Caco-2 (cell line): Measurements from ENCODE around the gene SLC15A2. TPM values are rescaled to one million over a fixed set of nuclear protein-coding genes. Genes with fewer than 3 reads are reported as not detected.
A peak's percentile ranks its signal among the peaks of the same experiment; 100 is the strongest.
"Not testable (repeated sequence)": the region's sequence is repeated elsewhere in the genome, so short reads cannot be mapped to it uniquely, and the experiment has no call there.

Experiments used
- BruUV-seq: library from RNA; stranded (reverse); fragments of 400-500 nt; replicated peaks from 2 replicates; lab custom pipeline; 2021; lab: Mats Ljungman, UMichigan
- CTCF ChIA-PET: fragments of 300-600 bp; sonication (Branson Sonifier 250); formaldehyde crosslinking; loops from one replicate; lab custom pipeline; 2022; ENCODE audit warnings: antibody characterized with exemption; lab: Charles Lee
- POLR2A ChIA-PET: fragments of 300-600 bp; sonication (Branson Sonifier 250); formaldehyde crosslinking; loops from one replicate; lab custom pipeline; 2022; ENCODE audit warnings: antibody characterized with exemption; lab: Charles Lee
- DNase-seq, 2 experiments: peaks; one replicate each; pipeline versions ENCODE4 v3.0.0 to v3.0.0-alpha.2; 2020 to 2022
- H3K27me3 ChIP-seq: replicated peaks from 2 replicates; pipeline ENCODE4 v1.6.0; 2011; ENCODE audit warnings: low read length; ENCODE audit not compliant: control insufficient read depth, insufficient read depth
- H3K36me3 ChIP-seq: 2 replicates; pipeline ENCODE4 v1.5.1; 2011; ENCODE audit warnings: low read length; ENCODE audit not compliant: control insufficient read depth, insufficient read depth
- H3K4me1 ChIP-seq: fragments of 250-450 bp; sonication (Bioruptor Pico); 2 replicates; pipeline ENCODE4 v1.5.1; 2020; ENCODE audit warnings: mild to moderate bottlenecking
- H3K4me3 ChIP-seq: 2 replicates; pipeline ENCODE4 v1.5.1; 2011; ENCODE audit warnings: low read depth, mild to moderate bottlenecking, control low read depth, low read length
- H3K9me3 ChIP-seq: fragments of 250-450 bp; sonication (Bioruptor Pico); 2 replicates; pipeline ENCODE4 v1.5.1; 2020; ENCODE audit warnings: mild to moderate bottlenecking, moderate library complexity
- H3K27ac Mint-ChIP-seq: one replicate; pipeline ENCODE4 v1.8.0; 2022; ENCODE audit warnings: mixed read lengths; ENCODE audit not compliant: unreplicated experiment
- H3K27me3 Mint-ChIP-seq: one replicate; pipeline ENCODE4 v1.8.0; 2022; ENCODE audit warnings: mixed read lengths; ENCODE audit not compliant: insufficient read depth, unreplicated experiment
- H3K36me3 Mint-ChIP-seq: one replicate; pipeline ENCODE4 v1.8.0; 2022; ENCODE audit warnings: mild to moderate bottlenecking, mixed read lengths; ENCODE audit not compliant: insufficient read depth, unreplicated experiment
- H3K4me1 Mint-ChIP-seq: one replicate; pipeline ENCODE4 v1.8.0; 2022; ENCODE audit warnings: low read depth, mixed read lengths; ENCODE audit not compliant: unreplicated experiment
- H3K4me3 Mint-ChIP-seq: one replicate; pipeline ENCODE4 v1.8.0; 2022; ENCODE audit warnings: mild to moderate bottlenecking, moderate library complexity, mixed read lengths; ENCODE audit not compliant: unreplicated experiment
- H3K9me3 Mint-ChIP-seq: one replicate; pipeline ENCODE4 v1.8.0; 2022; ENCODE audit warnings: mixed read lengths; ENCODE audit not compliant: unreplicated experiment
- intact Hi-C: fragments of 100-400 bp; cut with micrococcal nuclease; formaldehyde crosslinking; loops from one replicate; pipeline ENCODE4 v1.10.0; 2022; ENCODE audit not compliant: unreplicated experiment
- total RNA-seq: library from RNA; stranded (reverse); gene quantifications from 2 replicates; pipeline ENCODE4 v1.2.3, GENCODE V29; 2022
- TF ChIP-seq, protein P1 (sequence below), 2 experiments: fragments of 200-600 bp in 1 of 2; IDR thresholded peaks; 1 replicate in 1 of 2; 2 replicates in 1 of 2; pipeline versions ENCODE4 v1.5.1 to v1.8.0; 2011 to 2022; ENCODE audit warnings: antibody characterized with exemption in 1 of 2, control low read depth in 1 of 2, inconsistent platforms in 1 of 2, low read depth in 1 of 2, low read length in 1 of 2, mild to moderate bottlenecking in 1 of 2, moderate library complexity in 1 of 2; ENCODE audit not compliant: insufficient read depth in 1 of 2, severe bottlenecking in 1 of 2, unreplicated experiment in 1 of 2

Gene SLC15A2
- total RNA-seq, 1 experiment from 2014 or later: 4.7 TPM

DNA sequence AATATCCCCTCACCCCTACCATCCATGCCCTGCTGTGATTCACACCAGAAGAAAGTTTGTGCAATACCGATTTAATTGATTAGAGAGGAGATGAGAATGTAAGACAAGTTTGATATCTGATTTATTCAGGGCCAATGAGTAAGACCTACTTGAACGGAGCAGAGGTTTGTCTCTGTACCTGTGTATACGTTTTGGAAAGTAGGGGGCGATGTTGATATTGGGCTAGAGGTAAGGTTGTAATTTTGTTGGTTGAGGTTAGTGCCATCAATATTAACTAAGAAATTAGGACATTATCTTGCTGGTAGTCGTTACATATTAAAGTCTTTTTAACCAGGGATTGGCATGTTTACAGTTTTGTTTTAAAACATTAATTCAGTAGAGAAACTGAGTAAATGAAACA lies 38.6 kb upstream of the SLC15A2 start:
- Mint-ChIP-seq H3K36me3 (no peaks in the 10 kb centered on the region), H3K9me3 (no peaks in the 10 kb centered on the region), H3K4me1 (no peaks in the 10 kb centered on the region), H3K27me3 (no peaks in the 10 kb centered on the region), H3K27ac (no peak overlapping the region), H3K4me3 (no peak overlapping the region)
- Histone ChIP-seq H3K36me3 (no peaks in the 10 kb centered on the region), H3K27me3 (no peaks in the 10 kb centered on the region), H3K4me1 (no peaks in the 10 kb centered on the region), H3K9me3 (no peaks in the 10 kb centered on the region), H3K4me3 (no peak overlapping the region)
- TF ChIP-seq, protein P1, sequence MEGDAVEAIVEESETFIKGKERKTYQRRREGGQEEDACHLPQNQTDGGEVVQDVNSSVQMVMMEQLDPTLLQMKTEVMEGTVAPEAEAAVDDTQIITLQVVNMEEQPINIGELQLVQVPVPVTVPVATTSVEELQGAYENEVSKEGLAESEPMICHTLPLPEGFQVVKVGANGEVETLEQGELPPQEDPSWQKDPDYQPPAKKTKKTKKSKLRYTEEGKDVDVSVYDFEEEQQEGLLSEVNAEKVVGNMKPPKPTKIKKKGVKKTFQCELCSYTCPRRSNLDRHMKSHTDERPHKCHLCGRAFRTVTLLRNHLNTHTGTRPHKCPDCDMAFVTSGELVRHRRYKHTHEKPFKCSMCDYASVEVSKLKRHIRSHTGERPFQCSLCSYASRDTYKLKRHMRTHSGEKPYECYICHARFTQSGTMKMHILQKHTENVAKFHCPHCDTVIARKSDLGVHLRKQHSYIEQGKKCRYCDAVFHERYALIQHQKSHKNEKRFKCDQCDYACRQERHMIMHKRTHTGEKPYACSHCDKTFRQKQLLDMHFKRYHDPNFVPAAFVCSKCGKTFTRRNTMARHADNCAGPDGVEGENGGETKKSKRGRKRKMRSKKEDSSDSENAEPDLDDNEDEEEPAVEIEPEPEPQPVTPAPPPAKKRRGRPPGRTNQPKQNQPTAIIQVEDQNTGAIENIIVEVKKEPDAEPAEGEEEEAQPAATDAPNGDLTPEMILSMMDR (IDR thresholded peaks at IDR 0.05; ENCODE audit: insufficient read depth in 1 of 2, low read depth in 1 of 2, low read length in 1 of 2, severe bottlenecking in 1 of 2, unreplicated experiment in 1 of 2): peak; percentile 34 to 40
- no TSS peak for BruUV-seq
- POLR2A ChIA-PET: no interaction called here
- CTCF ChIA-PET: no interaction called here
- peak in 1 of 2 experiments; percentile 55 for DNase-seq
- intact Hi-C loops: loop anchor here (1.0 to 10.0 kb wide), 3 partner anchors 135 to 403 kb away; no protein-coding TSS in a partner anchor

DNA sequence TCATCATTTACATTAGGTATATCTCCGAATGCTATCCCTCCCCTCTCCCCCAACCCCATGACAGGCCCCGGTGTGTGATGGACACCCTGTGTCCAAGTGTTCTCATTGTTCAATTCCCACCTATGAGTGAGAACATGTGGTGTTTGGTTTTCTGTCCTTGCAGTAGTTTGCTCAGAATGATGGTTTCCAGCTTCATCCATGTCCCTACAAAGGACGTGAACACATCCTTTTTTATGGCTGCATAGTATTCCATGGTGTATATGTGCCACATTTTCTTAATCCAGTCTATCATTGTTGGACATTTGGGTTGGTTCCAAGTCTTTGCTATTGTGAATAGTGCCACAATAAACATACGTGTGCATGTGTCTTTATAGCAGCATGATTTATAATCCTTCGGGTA lies 36.4 kb upstream of the SLC15A2 start:
- H3K27ac Mint-ChIP-seq, POLR2A ChIA-PET, H3K9me3 Mint-ChIP-seq, H3K4me3 Mint-ChIP-seq, H3K9me3 ChIP-seq, H3K36me3 Mint-ChIP-seq, H3K4me3 ChIP-seq, H3K27me3 Mint-ChIP-seq, CTCF ChIA-PET, H3K4me1 Mint-ChIP-seq, H3K4me1 ChIP-seq, BruUV-seq, DNase-seq, H3K27me3 ChIP-seq, H3K36me3 ChIP-seq: not testable (repeated sequence)
- intact Hi-C loops: loop anchor here (10.0 kb wide), 1 partner anchor 237 kb away; no protein-coding TSS in a partner anchor

DNA sequence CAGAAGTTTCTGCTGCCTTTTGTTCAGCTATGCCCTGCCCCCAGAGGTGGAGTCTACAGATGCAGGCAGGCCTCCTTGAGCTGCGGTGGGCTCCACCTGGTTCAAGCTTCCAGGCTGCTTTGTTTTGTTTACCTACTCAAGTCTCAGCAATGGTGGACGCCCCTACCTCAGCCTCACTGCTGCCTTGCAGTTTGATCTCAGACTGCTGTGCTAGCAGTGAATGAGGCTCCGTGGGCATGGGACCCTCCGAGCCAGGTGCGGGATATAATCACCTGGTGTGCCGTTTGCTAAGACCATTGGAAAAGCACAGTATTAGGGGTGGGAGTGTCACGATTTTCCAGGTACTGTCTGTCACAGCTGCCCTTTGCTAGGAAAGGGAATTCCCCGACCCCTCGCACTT lies 31.0 kb upstream of the SLC15A2 start:
- intact Hi-C loops, H3K4me3 ChIP-seq, H3K27me3 Mint-ChIP-seq, CTCF ChIA-PET, POLR2A ChIA-PET, H3K4me1 ChIP-seq, H3K4me3 Mint-ChIP-seq, H3K9me3 ChIP-seq, H3K4me1 Mint-ChIP-seq, BruUV-seq, H3K27me3 ChIP-seq, H3K27ac Mint-ChIP-seq, H3K9me3 Mint-ChIP-seq, H3K36me3 ChIP-seq, DNase-seq, H3K36me3 Mint-ChIP-seq: not testable (repeated sequence)

DNA sequence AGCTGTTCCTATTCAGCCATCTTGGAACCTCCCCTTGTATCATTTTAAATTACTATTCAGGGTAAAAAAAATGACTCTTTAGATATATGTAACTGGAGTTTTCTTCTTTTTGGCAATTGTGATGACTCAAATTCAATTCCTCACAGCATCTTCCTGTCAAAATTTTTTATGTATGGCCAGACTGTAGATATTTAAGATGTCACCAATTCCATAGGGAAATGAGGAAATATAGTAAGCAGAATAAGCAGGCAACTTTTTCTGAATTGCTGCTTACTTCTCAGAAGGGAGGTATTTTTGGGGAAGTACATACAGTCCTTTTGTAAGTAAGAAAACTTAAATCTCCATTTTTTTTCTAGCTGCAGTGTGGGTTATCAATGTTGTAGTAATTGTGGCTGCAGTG lies 30.4 kb upstream of the SLC15A2 start:
- Histone ChIP-seq H3K4me3 (no peak overlapping the region), H3K4me1 (no peaks in the 10 kb centered on the region), H3K36me3 (no peaks in the 10 kb centered on the region), H3K27me3 (no peaks in the 10 kb centered on the region), H3K9me3 (no peaks in the 10 kb centered on the region)
- TF ChIP-seq, protein P1 (IDR thresholded peaks at IDR 0.05; ENCODE audit: insufficient read depth in 1 of 2, low read depth in 1 of 2, low read length in 1 of 2, severe bottlenecking in 1 of 2, unreplicated experiment in 1 of 2): no peak
- intact Hi-C loops: no loop called here
- H3K36me3 Mint-ChIP-seq: no peaks in the 10 kb centered on the region
- BruUV-seq: no TSS peak
- DNase-seq: no peak
- H3K4me1 Mint-ChIP-seq: no peaks in the 10 kb centered on the region
- POLR2A ChIA-PET: interaction anchor here (0.6 kb wide), 1 partner anchor 29 kb away, joined by 3 read pairs; the partner anchor contains the start of gene EAF2
- H3K27me3 Mint-ChIP-seq: no peaks in the 10 kb centered on the region
- CTCF ChIA-PET: no interaction called here
- H3K27ac Mint-ChIP-seq: no peak overlapping the region
- no peaks in the 10 kb centered on the region for H3K9me3 Mint-ChIP-seq
- no peak overlapping the region for H3K4me3 Mint-ChIP-seq
